AG09319 (cell line): Measurements from ENCODE around the gene LYRM1.

Experiments used
- DNase-seq: peaks from one replicate; pipeline ENCODE4 v3.0.0-alpha.2; 2010; ENCODE audit warnings: low read depth; ENCODE audit errors: extremely low read depth
- CTCF ChIP-seq: IDR thresholded peaks from 2 replicates; pipeline ENCODE4 v1.5.1; 2011; ENCODE audit warnings: low read depth, mild to moderate bottlenecking, inconsistent platforms, low read length, moderate library complexity

LYRM1 gene

GRCh38 chr16:20903899-20904506 is 3.4 kb downstream of the LYRM1 start:
- TF ChIP-seq CTCF: no peak
- no peak for DNase-seq

- TF ChIP-seq CTCF: no peak
- no peak for DNase-seq
These were observed 4.0 kb downstream of the LYRM1 start for GRCh38 chr16:20904507-20905081.

- TF ChIP-seq CTCF: no peak
- no peak for DNase-seq
These were observed 5.0 kb downstream of the LYRM1 start for GRCh38 chr16:20905576-20905975.

GRCh38 chr16:20906341-20907255 is 6.0 kb downstream of the LYRM1 start:
- no peak for DNase-seq
- TF ChIP-seq CTCF: no peak

GRCh38 chr16:20910781-20911321 is 10.3 kb downstream of the LYRM1 start:
- no peak for TF ChIP-seq CTCF
- DNase-seq: peak; percentile 66

- no peak for DNase-seq
- TF ChIP-seq CTCF: no peak
These were observed 10.8 kb downstream of the LYRM1 start for GRCh38 chr16:20911361-20911760.

- DNase-seq: no peak
- no peak for TF ChIP-seq CTCF
These were observed 15.7 kb downstream of the LYRM1 start for GRCh38 chr16:20916289-20916688.
